Left ventricle myocardium inferior (tissue), 1 donor: Measurements from ENCODE around the gene TMPRSS13. TPM values are rescaled to one million over a fixed set of nuclear protein-coding genes. Genes with fewer than 3 reads are reported as not detected.

ENCODE experiments used
- DNase-seq: peaks from one replicate; pipeline ENCODE4 v3.0.0-alpha.2; 2020
- H3K27ac ChIP-seq: fragments of 200-600 bp; replicated peaks from 2 replicates; pipeline ENCODE4 v1.8.0; 2021
- H3K27me3 ChIP-seq: fragments of 200-600 bp; 2 replicates; pipeline ENCODE4 v1.8.0; 2021; ENCODE audit warnings: low read depth
- H3K36me3 ChIP-seq: fragments of 200-600 bp; 2 replicates; pipeline ENCODE4 v1.8.0; 2021
- H3K4me1 ChIP-seq: fragments of 200-600 bp; 2 replicates; pipeline ENCODE4 v1.8.0; 2021
- H3K4me3 ChIP-seq: fragments of 200-600 bp; 2 replicates; pipeline ENCODE4 v1.8.0; 2021; ENCODE audit warnings: mild to moderate bottlenecking, moderate library complexity
- H3K9me3 ChIP-seq: fragments of 200-600 bp; replicated peaks from 2 replicates; pipeline ENCODE4 v1.8.0; 2021
- intact Hi-C: fragments of 100-400 bp; cut with micrococcal nuclease; formaldehyde crosslinking; loops from one replicate; pipeline ENCODE4 v1.11.0; 2022
- total RNA-seq: library from RNA; stranded (reverse); fragmentation: NEBNext Ultra II Directional; extraction: Animal tissue kit (Norgen Biotek cat#: 25700); gene quantifications from one replicate; pipeline ENCODE4 v1.2.1, GENCODE V29; 2021
- TF ChIP-seq, protein P1 (sequence below): fragments of 200-600 bp; IDR thresholded peaks from 2 replicates; pipeline ENCODE4 v1.8.0; 2021; ENCODE audit warnings: antibody characterized with exemption, mild to moderate bottlenecking, borderline replicate concordance
- donor health status: DM: no; HTN: yes; CAD: no; lungs with severe emphysema.

TMPRSS13 gene
- total RNA-seq, 1 donor from 2014 or later = not detected

DNA sequence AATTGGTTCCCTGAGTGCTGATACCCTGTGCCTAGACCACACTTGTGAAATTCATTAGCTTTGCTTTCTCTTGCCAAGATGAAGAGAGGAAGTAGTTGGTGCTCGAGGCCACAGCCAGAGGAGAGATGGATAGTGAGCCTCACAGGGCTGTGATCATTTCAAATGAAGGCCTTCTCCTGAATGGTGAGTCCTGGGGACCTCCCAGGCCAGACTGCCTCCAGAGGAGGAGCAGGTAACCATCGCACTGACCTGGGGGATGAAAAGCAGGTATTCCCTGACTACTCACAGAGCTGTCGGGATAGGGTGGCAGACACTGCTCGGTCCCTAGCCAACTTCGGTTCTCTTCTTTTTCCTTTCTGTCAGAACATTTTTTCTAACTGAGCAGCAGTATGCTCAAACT, 48.0 kb downstream of the TMPRSS13 start:
- Histone ChIP-seq H3K36me3 (no peaks in the 10 kb centered on the region), H3K4me3 (no peak overlapping the region), H3K4me1 (peaks cover 51% of the 10 kb centered on the region), H3K27ac (no peak overlapping the region), H3K9me3 (no peaks in the 10 kb centered on the region), H3K27me3 (peaks cover 10% of the 10 kb centered on the region)
- no peak for DNase-seq
- intact Hi-C loops = no loop called here
- TF ChIP-seq, protein P1, sequence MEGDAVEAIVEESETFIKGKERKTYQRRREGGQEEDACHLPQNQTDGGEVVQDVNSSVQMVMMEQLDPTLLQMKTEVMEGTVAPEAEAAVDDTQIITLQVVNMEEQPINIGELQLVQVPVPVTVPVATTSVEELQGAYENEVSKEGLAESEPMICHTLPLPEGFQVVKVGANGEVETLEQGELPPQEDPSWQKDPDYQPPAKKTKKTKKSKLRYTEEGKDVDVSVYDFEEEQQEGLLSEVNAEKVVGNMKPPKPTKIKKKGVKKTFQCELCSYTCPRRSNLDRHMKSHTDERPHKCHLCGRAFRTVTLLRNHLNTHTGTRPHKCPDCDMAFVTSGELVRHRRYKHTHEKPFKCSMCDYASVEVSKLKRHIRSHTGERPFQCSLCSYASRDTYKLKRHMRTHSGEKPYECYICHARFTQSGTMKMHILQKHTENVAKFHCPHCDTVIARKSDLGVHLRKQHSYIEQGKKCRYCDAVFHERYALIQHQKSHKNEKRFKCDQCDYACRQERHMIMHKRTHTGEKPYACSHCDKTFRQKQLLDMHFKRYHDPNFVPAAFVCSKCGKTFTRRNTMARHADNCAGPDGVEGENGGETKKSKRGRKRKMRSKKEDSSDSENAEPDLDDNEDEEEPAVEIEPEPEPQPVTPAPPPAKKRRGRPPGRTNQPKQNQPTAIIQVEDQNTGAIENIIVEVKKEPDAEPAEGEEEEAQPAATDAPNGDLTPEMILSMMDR = no peak

DNA sequence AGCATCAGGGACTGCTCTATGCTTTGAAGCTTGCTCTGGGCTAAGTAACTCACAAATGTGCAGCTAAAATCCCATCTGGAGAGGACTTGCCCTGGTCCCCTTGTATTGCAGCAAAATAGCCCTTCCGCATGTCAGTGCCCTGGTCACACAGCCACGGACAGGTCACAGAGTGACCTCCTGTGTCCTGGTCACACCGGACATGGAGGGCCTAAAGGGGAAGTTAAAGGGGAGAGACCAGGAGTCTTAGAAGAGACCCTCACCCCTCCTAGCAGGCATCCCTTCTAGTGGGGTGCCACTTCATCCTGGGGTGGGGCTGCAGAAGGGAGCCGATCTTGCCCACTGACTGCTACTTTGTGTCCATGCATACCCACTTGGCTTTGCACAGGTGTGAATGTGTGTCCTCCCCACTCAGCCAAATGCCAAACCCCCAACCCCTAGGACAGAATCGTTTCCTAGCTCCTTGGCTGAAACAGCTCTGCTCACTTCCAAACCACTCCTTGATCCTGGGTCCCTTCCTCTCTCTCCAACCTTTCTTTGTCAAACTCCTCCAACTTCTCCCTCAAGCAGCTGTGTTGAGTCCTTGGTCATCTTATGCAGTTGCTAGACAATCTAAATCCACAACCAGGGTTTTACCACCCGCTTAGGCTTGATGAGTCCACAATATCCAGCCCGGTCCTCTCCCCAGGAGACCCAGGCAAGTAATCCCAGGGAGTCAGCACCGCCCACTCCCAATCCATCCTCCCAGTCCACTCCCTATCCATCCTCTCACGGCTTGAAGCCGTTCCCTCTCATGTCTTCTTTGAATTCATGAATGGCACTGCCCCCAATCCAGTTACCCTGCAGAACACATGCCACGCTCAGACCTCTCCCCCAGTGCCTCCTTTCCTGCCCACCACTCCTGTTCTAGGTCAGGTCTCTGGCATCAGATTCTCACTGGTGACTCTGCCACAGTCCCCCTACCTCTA, 49.4 kb downstream of the TMPRSS13 start:
- Histone ChIP-seq H3K4me1 (peaks cover 51% of the 10 kb centered on the region), H3K27ac (no peak overlapping the region)
- no peak for DNase-seq

DNA sequence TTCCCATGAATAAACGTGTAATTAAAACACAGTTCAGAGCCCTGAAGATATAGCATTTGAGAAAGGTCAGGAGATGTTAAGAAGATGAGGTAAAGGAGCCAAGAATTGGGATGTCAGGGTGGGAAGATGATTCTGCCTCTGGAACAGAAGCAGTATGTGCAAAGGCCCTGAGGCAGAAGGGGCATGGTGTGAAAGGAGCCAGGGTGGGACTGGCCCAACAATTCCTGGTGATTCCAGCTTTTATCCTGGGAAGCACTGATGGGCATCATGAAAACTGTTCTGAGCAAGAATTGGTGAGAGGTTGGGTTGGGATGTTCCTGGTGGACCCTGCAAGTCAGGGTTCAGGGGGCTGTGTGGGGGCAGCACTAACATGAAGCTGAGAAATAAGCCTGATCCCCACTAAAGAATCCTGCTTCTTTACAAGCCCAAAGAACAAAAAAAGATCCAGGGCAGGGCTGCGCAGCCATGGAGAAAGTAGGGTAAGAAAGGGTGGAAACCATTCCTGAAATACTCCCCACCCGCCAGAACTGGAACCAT, 50.2 kb downstream of the TMPRSS13 start:
- intact Hi-C loops = no loop called here
- peaks cover 29% of the 10 kb centered on the region for H3K27me3 ChIP-seq
- peaks cover 58% of the 10 kb centered on the region for H3K4me1 ChIP-seq
- no peak overlapping the region for H3K4me3 ChIP-seq
- H3K27ac ChIP-seq = no peak overlapping the region
- H3K9me3 ChIP-seq = no peaks in the 10 kb centered on the region
- H3K36me3 ChIP-seq = no peaks in the 10 kb centered on the region
- no peak for DNase-seq
- TF ChIP-seq, protein P1 = no peak

More for the DNA sequence above, 49.4 kb downstream of the TMPRSS13 start:
- TF ChIP-seq, protein P1 = no peak
- Histone ChIP-seq H3K27me3 (peaks cover 22% of the 10 kb centered on the region), H3K4me3 (no peak overlapping the region), H3K36me3 (no peaks in the 10 kb centered on the region), H3K9me3 (no peaks in the 10 kb centered on the region)
- intact Hi-C loops = no loop called here

DNA sequence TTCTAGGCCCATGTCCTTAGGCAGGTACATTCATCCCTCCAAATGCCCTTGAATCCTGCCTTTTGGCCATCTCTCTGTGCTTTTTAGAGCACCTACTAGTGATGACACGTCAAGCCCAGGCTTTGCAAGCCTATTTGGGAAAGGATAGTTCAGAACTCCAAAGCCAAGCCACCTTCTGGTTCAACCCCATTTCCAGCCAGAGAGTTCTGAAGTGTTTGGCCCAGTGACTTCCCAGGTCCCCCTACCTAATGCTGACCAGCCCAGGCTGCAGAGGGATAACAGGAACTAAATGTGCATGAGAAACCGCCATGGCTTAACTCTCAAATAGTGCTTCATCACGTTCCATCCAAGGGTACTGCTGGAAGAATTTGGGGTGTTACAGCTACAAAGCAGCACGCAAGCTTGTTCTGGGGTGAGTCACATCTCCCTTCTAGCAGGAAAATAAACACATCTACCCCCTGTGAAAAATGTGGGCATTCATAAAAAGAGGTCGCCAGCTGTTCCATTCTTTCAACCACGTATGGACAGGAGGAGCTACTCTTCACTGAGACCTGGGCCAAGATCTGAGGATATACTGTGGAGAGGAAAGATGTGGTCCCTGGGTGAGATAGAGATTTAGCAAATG, 50.8 kb downstream of the TMPRSS13 start:
- no peaks in the 10 kb centered on the region for H3K9me3 ChIP-seq
- peaks cover 34% of the 10 kb centered on the region for H3K27me3 ChIP-seq
- H3K4me3 ChIP-seq = no peak overlapping the region
- H3K4me1 ChIP-seq = peaks cover 64% of the 10 kb centered on the region
- H3K36me3 ChIP-seq = no peaks in the 10 kb centered on the region
- intact Hi-C loops = no loop called here
- TF ChIP-seq, protein P1 = no peak
- no peak for DNase-seq
- peak overlapping the region; percentile 92 for H3K27ac ChIP-seq

DNA sequence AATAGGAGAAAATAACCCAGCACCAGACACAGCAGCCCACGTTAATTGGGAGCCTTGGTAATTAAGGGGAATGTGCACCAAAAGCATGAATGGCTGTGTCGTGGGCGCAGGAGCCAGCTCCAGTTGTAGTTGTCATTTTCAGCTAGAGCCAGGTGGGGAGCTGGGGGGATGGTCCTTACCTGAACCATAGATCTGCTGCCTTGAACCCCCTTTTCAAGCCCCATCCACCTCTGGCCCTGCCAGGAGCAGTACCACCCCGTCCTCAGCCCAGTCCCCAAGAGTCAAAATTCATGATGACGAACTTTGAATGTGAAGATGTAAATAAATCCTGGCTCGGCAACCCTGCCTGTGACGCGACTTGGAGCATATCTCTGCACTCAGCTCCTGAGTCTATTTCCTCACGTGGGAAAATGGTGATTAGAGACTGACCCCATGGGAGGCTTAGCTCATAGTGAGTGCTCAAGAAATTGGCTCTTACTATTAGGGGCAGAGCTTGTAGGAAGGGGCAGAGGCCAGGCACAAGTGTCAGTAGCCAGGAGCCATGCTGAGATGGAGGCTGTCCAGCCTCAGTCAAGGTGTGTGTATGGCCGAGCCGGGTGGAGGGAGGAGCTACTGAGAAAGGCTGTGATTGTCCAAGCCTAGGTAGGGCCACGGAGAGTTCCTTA, 52.0 kb downstream of the TMPRSS13 start:
- peak; percentile 53 for DNase-seq
- intact Hi-C loops = no loop called here
- H3K27me3 ChIP-seq = peaks cover 46% of the 10 kb centered on the region
- H3K9me3 ChIP-seq = no peaks in the 10 kb centered on the region
- H3K36me3 ChIP-seq = no peaks in the 10 kb centered on the region
- TF ChIP-seq, protein P1 = no peak
- H3K4me1 ChIP-seq = peaks cover 64% of the 10 kb centered on the region
- H3K4me3 ChIP-seq = peak overlapping the region; percentile 87
- H3K27ac ChIP-seq = peak overlapping the region; percentile 92
